GM18511 (cell line): Measurements from ENCODE around the gene THRAP3.

Experiments used
- ATAC-seq: cut with Tn5 transposase; IDR thresholded peaks from one replicate; pipeline ENCODE4 v1.9.1; 2021; ENCODE audit warnings: mild to moderate bottlenecking, moderate library complexity; ENCODE audit not compliant: unreplicated experiment

THRAP3 gene

GRCh38 chr1:36323636-36324352 lies 99.6 kb downstream of the THRAP3 start, which contains the start of gene EVA1B:
Gene EVA1B (minus strand): TSS chr1:36323645. CDS start chr1:36323037, 608 bp downstream.
- peak; percentile 50 for ATAC-seq

- no peak for ATAC-seq
Observed at GRCh38 chr1:36324353-36324703, 100.1 kb downstream of the THRAP3 start.

- ATAC-seq, result no peak
Observed at GRCh38 chr1:36326499-36326898, 102.3 kb downstream of the THRAP3 start.

GRCh38 chr1:36327421-36328087 lies 103.3 kb downstream of the THRAP3 start:
- ATAC-seq, result no peak

- no peak for ATAC-seq
Observed at GRCh38 chr1:36328088-36328480, 103.8 kb downstream of the THRAP3 start.

GRCh38 chr1:36328713-36329112 lies 104.5 kb downstream of the THRAP3 start:
- ATAC-seq, result no peak

GRCh38 chr1:36329817-36330216 lies 105.6 kb downstream of the THRAP3 start:
- ATAC-seq, result no peak

GRCh38 chr1:36330940-36331339 lies 106.7 kb downstream of the THRAP3 start:
- ATAC-seq, result no peak

- ATAC-seq, result no peak
Observed at GRCh38 chr1:36337830-36338229, 113.6 kb downstream of the THRAP3 start.

GRCh38 chr1:36339215-36339614 lies 115.0 kb downstream of the THRAP3 start:
- ATAC-seq, result no peak

GRCh38 chr1:36339615-36340014 lies 115.4 kb downstream of the THRAP3 start:
- no peak for ATAC-seq

- ATAC-seq, result no peak
Observed at GRCh38 chr1:36341626-36342320, 117.5 kb downstream of the THRAP3 start.

- ATAC-seq, result no peak
Observed at GRCh38 chr1:36342426-36343185, 118.4 kb downstream of the THRAP3 start.

- no peak for ATAC-seq
Observed at GRCh38 chr1:36343651-36344394, 119.6 kb downstream of the THRAP3 start.

- no peak for ATAC-seq
Observed at GRCh38 chr1:36344395-36344680, 120.1 kb downstream of the THRAP3 start.

GRCh38 chr1:36345353-36345752 lies 121.1 kb downstream of the THRAP3 start:
- no peak for ATAC-seq

GRCh38 chr1:36346741-36347370 lies 122.6 kb downstream of the THRAP3 start:
- no peak for ATAC-seq

- peak; percentile 77 for ATAC-seq
Observed at GRCh38 chr1:36349241-36349671, 125.0 kb downstream of the THRAP3 start.

- no peak for ATAC-seq
Observed at GRCh38 chr1:36349839-36350238, 125.6 kb downstream of the THRAP3 start.

GRCh38 chr1:36350659-36351226 lies 126.5 kb downstream of the THRAP3 start:
- no peak for ATAC-seq
